CD14-positive monocyte (primary cell): Measurements from ENCODE around the gene RHOC. TPM values are rescaled to one million over a fixed set of nuclear protein-coding genes. Genes with fewer than 3 reads are reported as not detected.
A peak's percentile ranks its signal among the peaks of the same experiment; 100 is the strongest.

ENCODE experiments used
- DNase-seq, 3 donors: peaks; one replicate each; pipeline ENCODE4 v3.0.0-alpha.2; 2011 to 2022
- H2AFZ ChIP-seq: 2 replicates; pipeline ENCODE4 v1.6.0; 2012; ENCODE audit warnings: mild to moderate bottlenecking, low read depth, low read length, inconsistent platforms; ENCODE audit not compliant: insufficient read depth, poor library complexity, severe bottlenecking
- H3K27ac ChIP-seq, 2 donors: 1 replicate in 1 of 2; 2 replicates in 1 of 2; pipeline ENCODE4 v1.5.1; 2012 to 2013; ENCODE audit warnings: low read length in 2 of 2, control low read depth in 1 of 2, inconsistent platforms in 1 of 2, low read depth in 1 of 2, mild to moderate bottlenecking in 1 of 2
- H3K27me3 ChIP-seq, 2 donors: one replicate each; pipeline versions ENCODE4 v1.6.0 to v1.6.1; 2011 to 2013; ENCODE audit warnings: low read length in 2 of 2; ENCODE audit not compliant: control insufficient read depth in 2 of 2, insufficient read depth in 2 of 2
- H3K36me3 ChIP-seq, 2 donors: replicated peaks in 1 of 2; 1 replicate in 1 of 2; 2 replicates in 1 of 2; pipeline versions ENCODE4 v1.5.1 to v1.6.1; 2012 to 2013; ENCODE audit warnings: low read length in 2 of 2, control low read depth in 1 of 2, inconsistent platforms in 1 of 2, mild to moderate bottlenecking in 1 of 2; ENCODE audit not compliant: insufficient read depth in 2 of 2, control insufficient read depth in 1 of 2
- H3K4me1 ChIP-seq, 2 donors: 1 replicate in 1 of 2; 2 replicates in 1 of 2; pipeline versions ENCODE4 v1.5.1 to v1.6.1; 2012 to 2013; ENCODE audit warnings: low read length in 2 of 2, control low read depth in 1 of 2, inconsistent platforms in 1 of 2, mild to moderate bottlenecking in 1 of 2, moderate library complexity in 1 of 2; ENCODE audit not compliant: insufficient read depth in 2 of 2, control insufficient read depth in 1 of 2
- H3K4me2 ChIP-seq: replicated peaks from 2 replicates; pipeline ENCODE3; 2012; ENCODE audit warnings: low read length, moderate library complexity, mild to moderate bottlenecking; ENCODE audit not compliant: poor library complexity, severe bottlenecking; ENCODE audit errors: extremely low read depth
- H3K4me3 ChIP-seq, 3 experiments: fragments of 200-600 bp in 1 of 3; sonication (generic) in 1 of 3; replicated peaks in 1 of 3; 1 replicate in 2 of 3; 2 replicates in 1 of 3; pipeline ENCODE4 v1.5.1; 2011 to 2013; ENCODE audit warnings: low read length in 3 of 3, mild to moderate bottlenecking in 3 of 3, control low read depth in 2 of 3, low read depth in 2 of 3, inconsistent platforms in 1 of 3, moderate library complexity in 1 of 3
- H3K79me2 ChIP-seq: 2 replicates; pipeline ENCODE4 v1.6.0; 2012; ENCODE audit warnings: mild to moderate bottlenecking, control low read depth, inconsistent platforms, low read length, moderate library complexity; ENCODE audit not compliant: insufficient read depth
- H3K9ac ChIP-seq: 2 replicates; pipeline ENCODE4 v1.6.0; 2017; ENCODE audit warnings: low read length, mild to moderate bottlenecking; ENCODE audit not compliant: insufficient read depth, poor library complexity, severe bottlenecking
- H3K9me3 ChIP-seq, 2 donors: replicated peaks in 1 of 2; 1 replicate in 1 of 2; 2 replicates in 1 of 2; pipeline versions ENCODE4 v1.5.1 to v1.6.1; 2012 to 2013; ENCODE audit warnings: low read length in 2 of 2, control low read depth in 1 of 2; ENCODE audit not compliant: control insufficient read depth in 1 of 2, insufficient read depth in 1 of 2
- H4K20me1 ChIP-seq: 2 replicates; pipeline ENCODE4 v1.6.0; 2012; ENCODE audit warnings: mild to moderate bottlenecking, low read length, control low read depth, moderate library complexity; ENCODE audit not compliant: insufficient read depth
- H3K27ac Mint-ChIP-seq, 7 donors: one replicate each; pipeline ENCODE4 v1.8.0; 2020; ENCODE audit warnings: mild to moderate bottlenecking in 7 of 7, mixed read lengths in 7 of 7, moderate library complexity in 6 of 7, inconsistent platforms in 2 of 7
- H3K27me3 Mint-ChIP-seq, 3 donors: one replicate each; pipeline ENCODE4 v1.8.0; 2021 to 2022; ENCODE audit warnings: low read depth in 3 of 3, mild to moderate bottlenecking in 3 of 3, mixed read lengths in 3 of 3, moderate library complexity in 3 of 3, inconsistent platforms in 1 of 3
- H3K36me3 Mint-ChIP-seq, 2 donors: one replicate each; pipeline ENCODE4 v1.8.0; 2020; ENCODE audit warnings: mixed read lengths in 2 of 2, inconsistent platforms in 1 of 2, mild to moderate bottlenecking in 1 of 2
- H3K4me1 Mint-ChIP-seq: one replicate; pipeline ENCODE4 v1.8.0; 2020; ENCODE audit warnings: mild to moderate bottlenecking, mixed read lengths
- H3K4me3 Mint-ChIP-seq, 2 donors: one replicate each; pipeline ENCODE4 v1.8.0; 2020; ENCODE audit warnings: mild to moderate bottlenecking in 2 of 2, mixed read lengths in 2 of 2, moderate library complexity in 1 of 2
- H3K9me3 Mint-ChIP-seq, 7 donors: one replicate each; pipeline ENCODE4 v1.8.0; 2020 to 2022; ENCODE audit warnings: mixed read lengths in 7 of 7, mild to moderate bottlenecking in 6 of 7, moderate library complexity in 6 of 7, inconsistent platforms in 2 of 7
- WGBS: methylation state at CpG from one replicate; pipeline ENCODE4 v1.1.5; 2013; ENCODE audit warnings: missing lambda C conversion rate; ENCODE audit not compliant: insufficient coverage; 5-methylcytosine and 5-hydroxymethylcytosine counted together
- intact Hi-C, 2 donors: fragments of 100-400 bp; cut with micrococcal nuclease; formaldehyde crosslinking; loops; one replicate each; pipeline versions ENCODE4 v1.15.0 to v1.15.1; 2023
- polyA plus RNA-seq, 3 donors: library from polyadenylated mRNA; depleted of rRNA in 1 of 3; unstranded in 2 of 3; stranded (reverse) in 1 of 3; fragments of 300-500 nt in 2 of 3; fragments of >200 nt in 1 of 3; fragmentation: Illumina TruSeq in 2 of 3; gene quantifications; 1 replicate in 2 of 3; 2 replicates in 1 of 3; pipeline ENCODE4 v1.2.3, GENCODE V29; 2012 to 2021
- TF ChIP-seq, protein P1 (sequence below): fragments of 200-600 bp; IDR thresholded peaks from one replicate; pipeline ENCODE4 v1.8.0; 2022; ENCODE audit warnings: antibody characterized with exemption, mild to moderate bottlenecking

Gene RHOC
- polyA plus RNA-seq, 3 donors, result 78.9 to 119 (median 91.5) TPM

DNA sequence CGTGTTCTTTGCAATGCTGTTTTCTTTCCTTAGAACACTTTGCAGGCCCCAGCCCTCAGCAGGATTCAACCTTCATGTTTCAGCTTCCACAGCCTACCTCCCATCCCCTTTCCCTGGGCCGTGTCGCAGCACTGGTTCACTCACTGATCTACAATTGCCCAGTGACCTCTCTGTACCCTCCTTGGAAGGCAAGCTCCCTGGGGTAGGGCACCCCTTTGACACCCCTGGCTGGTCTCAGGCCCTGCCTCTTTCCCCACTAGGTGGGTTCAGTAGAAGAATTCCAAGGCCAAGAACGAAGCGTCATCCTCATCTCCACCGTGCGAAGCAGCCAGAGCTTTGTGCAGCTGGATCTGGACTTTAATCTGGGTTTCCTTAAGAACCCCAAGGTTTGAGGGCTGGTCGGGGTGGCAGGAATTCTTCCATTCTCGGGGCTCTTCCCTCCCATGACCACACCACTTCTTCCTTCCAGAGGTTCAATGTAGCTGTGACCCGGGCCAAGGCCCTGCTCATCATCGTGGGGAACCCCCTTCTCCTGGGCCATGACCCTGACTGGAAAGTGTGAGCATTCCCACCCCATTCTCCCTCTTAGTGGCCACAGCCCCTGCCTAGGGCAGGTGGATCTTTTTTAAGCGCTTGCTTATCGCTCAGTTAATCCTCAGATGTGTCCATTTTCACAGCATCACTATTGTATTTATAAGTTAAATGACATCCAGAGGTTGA, 7.3 kb downstream of the RHOC start:
- Mint-ChIP-seq H3K27ac (peak overlapping the region; percentile 21 to 95 (median 51)), H3K9me3 (peaks cover 0 to 2% (median 0%) of the 10 kb centered on the region in 7 donors), H3K4me1 (peaks cover 44% of the 10 kb centered on the region), H3K27me3 (peaks cover 0 to 9% (median 6%) of the 10 kb centered on the region in 3 donors), H3K36me3 (peaks cover 12 to 27% of the 10 kb centered on the region in 2 donors), H3K4me3 (no peak overlapping the region)
- H3K27ac ChIP-seq, result peak overlapping the region; percentile 49 to 67
- H3K9ac ChIP-seq, result no peak overlapping the region
- TF ChIP-seq, protein P1, sequence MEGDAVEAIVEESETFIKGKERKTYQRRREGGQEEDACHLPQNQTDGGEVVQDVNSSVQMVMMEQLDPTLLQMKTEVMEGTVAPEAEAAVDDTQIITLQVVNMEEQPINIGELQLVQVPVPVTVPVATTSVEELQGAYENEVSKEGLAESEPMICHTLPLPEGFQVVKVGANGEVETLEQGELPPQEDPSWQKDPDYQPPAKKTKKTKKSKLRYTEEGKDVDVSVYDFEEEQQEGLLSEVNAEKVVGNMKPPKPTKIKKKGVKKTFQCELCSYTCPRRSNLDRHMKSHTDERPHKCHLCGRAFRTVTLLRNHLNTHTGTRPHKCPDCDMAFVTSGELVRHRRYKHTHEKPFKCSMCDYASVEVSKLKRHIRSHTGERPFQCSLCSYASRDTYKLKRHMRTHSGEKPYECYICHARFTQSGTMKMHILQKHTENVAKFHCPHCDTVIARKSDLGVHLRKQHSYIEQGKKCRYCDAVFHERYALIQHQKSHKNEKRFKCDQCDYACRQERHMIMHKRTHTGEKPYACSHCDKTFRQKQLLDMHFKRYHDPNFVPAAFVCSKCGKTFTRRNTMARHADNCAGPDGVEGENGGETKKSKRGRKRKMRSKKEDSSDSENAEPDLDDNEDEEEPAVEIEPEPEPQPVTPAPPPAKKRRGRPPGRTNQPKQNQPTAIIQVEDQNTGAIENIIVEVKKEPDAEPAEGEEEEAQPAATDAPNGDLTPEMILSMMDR, result no peak
- peaks cover 33 to 35% of the 10 kb centered on the region in 2 donors for H3K4me1 ChIP-seq
- no peaks in the 10 kb centered on the region for H3K9me3 ChIP-seq
- H3K36me3 ChIP-seq, result peaks cover 0 to 27% of the 10 kb centered on the region in 2 donors
- intact Hi-C loops, result loop anchor here (5.0 to 10.0 kb wide), 3 partner anchors 195 to 345 kb away; partner anchors contain the start of gene WNT2B (in 1 of the 2)
- H3K27me3 ChIP-seq, result peaks cover 0 to 4% of the 10 kb centered on the region in 2 donors
- H3K4me3 ChIP-seq, result no peak overlapping the region
- H3K79me2 ChIP-seq, result no peaks in the 10 kb centered on the region
- H2AFZ ChIP-seq, result no peak overlapping the region
- no peaks in the 10 kb centered on the region for H4K20me1 ChIP-seq
- peak overlapping the region; percentile 60 for H3K4me2 ChIP-seq
- DNase-seq, result no peak
- WGBS, result 90% methylated on average over 4 of the region's 13 CpGs

DNA sequence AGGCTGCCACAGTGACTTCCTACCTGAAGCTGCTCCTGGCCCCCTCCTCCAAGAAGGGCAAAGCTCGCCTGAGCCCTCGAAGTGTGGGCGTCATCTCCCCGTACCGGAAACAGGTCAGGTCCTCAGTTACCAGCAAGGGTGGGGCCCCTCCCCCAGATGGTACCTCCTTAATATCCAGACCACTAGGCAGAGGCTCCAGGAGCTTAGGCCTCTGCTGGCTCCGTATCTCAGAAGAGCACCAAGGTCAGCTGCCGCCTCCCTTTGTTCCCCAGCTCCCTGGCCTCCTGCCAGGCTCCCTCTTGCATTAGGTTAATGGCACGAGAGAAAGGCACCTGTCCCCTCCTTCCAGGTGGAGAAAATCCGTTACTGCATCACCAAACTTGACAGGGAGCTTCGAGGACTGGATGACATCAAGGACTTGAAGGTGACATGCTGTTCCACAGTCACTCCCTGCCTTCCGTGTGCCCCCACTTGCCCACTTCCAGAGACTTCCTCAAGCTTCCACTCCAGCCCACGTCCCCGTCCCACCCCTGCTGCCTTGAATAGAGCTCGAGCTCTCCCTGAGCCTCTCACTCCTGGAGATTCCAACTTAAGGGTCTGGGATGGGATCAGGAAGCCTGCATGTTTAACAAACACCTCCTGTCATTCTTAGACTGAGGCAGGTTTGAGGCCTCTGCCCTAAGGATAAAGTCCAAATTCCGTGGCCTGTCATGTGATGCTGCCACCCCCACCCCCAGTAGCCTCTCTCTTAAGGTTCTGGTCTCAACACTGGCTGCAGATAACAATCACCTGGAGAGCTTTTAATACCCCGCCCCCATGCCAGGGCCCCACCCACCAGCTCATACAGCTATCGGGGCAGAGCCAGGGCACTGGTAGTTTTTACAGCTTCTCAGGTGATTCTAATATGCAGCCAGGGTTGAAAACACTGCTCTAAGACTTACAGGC, 8.3 kb downstream of the RHOC start:
- peak overlapping the region in 1 of 7 donors; percentile 7 for H3K27ac Mint-ChIP-seq
- Histone ChIP-seq H3K9ac (no peak overlapping the region), H3K9me3 (no peaks in the 10 kb centered on the region), H3K27ac (no peak overlapping the region), H3K4me1 (peaks cover 31% of the 10 kb centered on the region in 2 donors), H2AFZ (no peak overlapping the region), H3K36me3 (peaks cover 3 to 37% of the 10 kb centered on the region in 2 donors), H4K20me1 (no peaks in the 10 kb centered on the region), H3K79me2 (no peaks in the 10 kb centered on the region), H3K4me2 (no peak overlapping the region), H3K4me3 (no peak overlapping the region), H3K27me3 (no peaks in the 10 kb centered on the region)
- peaks cover 0 to 2% (median 0%) of the 10 kb centered on the region in 7 donors for H3K9me3 Mint-ChIP-seq
- H3K4me1 Mint-ChIP-seq, result peaks cover 36% of the 10 kb centered on the region
- H3K4me3 Mint-ChIP-seq, result no peak overlapping the region
- H3K27me3 Mint-ChIP-seq, result peaks cover 0 to 4% (median 3%) of the 10 kb centered on the region in 3 donors
- 96% methylated on average over 13 of the region's 17 CpGs for WGBS
- DNase-seq, result no peak
- H3K36me3 Mint-ChIP-seq, result peaks cover 12 to 27% of the 10 kb centered on the region in 2 donors
- TF ChIP-seq, protein P1, result no peak
- intact Hi-C loops, result no loop called here
